Skeletal muscle satellite cell (primary cell): ENCODE measurements around the gene L3MBTL4. TPM values are rescaled to one million over a fixed set of nuclear protein-coding genes. Genes with fewer than 3 reads are reported as not detected.

Source experiments
- small RNA-seq: library from RNA; depleted of rRNA; stranded (forward); fragments of <200 nt; gene quantifications from one replicate; pipeline ENCODE3, GENCODE V24; 2012

L3MBTL4 gene

Small RNAs within 50 kb of the gene (small RNA-seq; reads per million reads assigned to genes)
- gene RNU5F-3P (not detected), gene RNU6-349P (not detected)
